ENCODE data around the gene ALPI.

GRCh38 chr2:232420073-232420454 lies 35.9 kb upstream of the ALPI start:
- TF ChIP-seq ZFP3 (CRISPR knock-in tag; IDR thresholded peaks at IDR 0.05) (no peak), ISL1 (CRISPR knock-in tag; IDR thresholded peaks at IDR 0.05) (no peak), TSHZ2 (CRISPR knock-in tag; IDR thresholded peaks at IDR 0.05) (no peak), CSDC2 (CRISPR knock-in tag; IDR thresholded peaks at IDR 0.05) (no peak), PATZ1 (CRISPR knock-in tag; IDR thresholded peaks at IDR 0.05; ENCODE audit: borderline replicate concordance) (no peak), RARB (CRISPR knock-in tag; IDR thresholded peaks at IDR 0.05) (no peak), TOX (CRISPR knock-in tag; IDR thresholded peaks at IDR 0.05; ENCODE audit: borderline replicate concordance) (no peak), SNAI2 (CRISPR knock-in tag; IDR thresholded peaks at IDR 0.05) (no peak), PPARA (CRISPR knock-in tag; IDR thresholded peaks at IDR 0.05; ENCODE audit: borderline replicate concordance) (no peak), OSR1 (CRISPR knock-in tag; IDR thresholded peaks at IDR 0.05) (no peak), BACH2 (CRISPR knock-in tag; IDR thresholded peaks at IDR 0.05; ENCODE audit: borderline replicate concordance) (no peak), ARNTL (CRISPR knock-in tag; IDR thresholded peaks at IDR 0.05; ENCODE audit: borderline replicate concordance, low read depth) (no peak), TCF4 (CRISPR knock-in tag; IDR thresholded peaks at IDR 0.05; ENCODE audit: borderline replicate concordance) (no peak)
- TF ChIP-seq, protein P1, sequence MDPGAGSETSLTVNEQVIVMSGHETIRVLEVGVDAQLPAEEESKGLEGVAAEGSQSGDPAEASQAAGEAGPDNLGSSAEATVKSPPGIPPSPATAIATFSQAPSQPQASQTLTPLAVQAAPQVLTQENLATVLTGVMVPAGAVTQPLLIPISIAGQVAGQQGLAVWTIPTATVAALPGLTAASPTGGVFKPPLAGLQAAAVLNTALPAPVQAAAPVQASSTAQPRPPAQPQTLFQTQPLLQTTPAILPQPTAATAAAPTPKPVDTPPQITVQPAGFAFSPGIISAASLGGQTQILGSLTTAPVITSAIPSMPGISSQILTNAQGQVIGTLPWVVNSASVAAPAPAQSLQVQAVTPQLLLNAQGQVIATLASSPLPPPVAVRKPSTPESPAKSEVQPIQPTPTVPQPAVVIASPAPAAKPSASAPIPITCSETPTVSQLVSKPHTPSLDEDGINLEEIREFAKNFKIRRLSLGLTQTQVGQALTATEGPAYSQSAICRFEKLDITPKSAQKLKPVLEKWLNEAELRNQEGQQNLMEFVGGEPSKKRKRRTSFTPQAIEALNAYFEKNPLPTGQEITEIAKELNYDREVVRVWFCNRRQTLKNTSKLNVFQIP (CRISPR knock-in tag; IDR thresholded peaks at IDR 0.05; ENCODE audit: borderline replicate concordance, low read depth): no peak
